ENCODE data around the gene IGF2R. TPM values are rescaled to one million over a fixed set of nuclear protein-coding genes. Genes with fewer than 3 reads are reported as not detected.
"Not testable (repeated sequence)": the region's sequence is repeated elsewhere in the genome, so short reads cannot be mapped to it uniquely, and the experiment has no call there.

The IGF2R gene
- total and polyA plus RNA-seq, 5 donors from 2014 or later, result 8.8 to 71.2 (median 10.0) TPM

- peaks cover 0 to 8% (median 5%) of the 10 kb centered on the region in 4 donors for H3K4me1 Mint-ChIP-seq
- no peak for DNase-seq
- Histone ChIP-seq H3K4me1 (ENCODE audit: control insufficient read depth, insufficient read depth, low read length, poor library complexity, severe bottlenecking) (peaks cover 6% of the 10 kb centered on the region), H3K27me3 (ENCODE audit: control insufficient read depth, insufficient read depth, low read length) (peaks cover 3% of the 10 kb centered on the region), H3K4me3 (ENCODE audit: low read depth, low read length) (no peak overlapping the region), H3K27ac (ENCODE audit: insufficient read depth, low read length, poor library complexity, severe bottlenecking) (no peak overlapping the region), H3K36me3 (ENCODE audit: control insufficient read depth, insufficient read depth, low read length) (no peaks in the 10 kb centered on the region), H3K9me3 (ENCODE audit: control insufficient read depth in 2 of 2, low read length in 2 of 2) (no peaks in the 10 kb centered on the region)
- peaks cover 16% of the 10 kb centered on the region for H3K27me3 Mint-ChIP-seq
- H3K9me3 Mint-ChIP-seq, result peaks cover 0 to 5% (median 0%) of the 10 kb centered on the region in 7 donors
- ATAC-seq (ENCODE audit: low read depth in 2 of 2), result no peak
- no peaks in the 10 kb centered on the region for H3K36me3 Mint-ChIP-seq
- no peak overlapping the region for H3K27ac Mint-ChIP-seq
- no peak overlapping the region for H3K4me3 Mint-ChIP-seq
These were observed 4.8 kb upstream of the IGF2R start for GRCh38 chr6:159964046-159964445.

GRCh38 chr6:159966339-159966738 is 2.5 kb upstream of the IGF2R start:
- H3K9me3 ChIP-seq (ENCODE audit: control insufficient read depth in 2 of 2, low read length in 2 of 2), result no peaks in the 10 kb centered on the region
- Mint-ChIP-seq H3K27me3 (peaks cover 16% of the 10 kb centered on the region), H3K36me3 (no peaks in the 10 kb centered on the region), H3K4me3 (peak overlapping the region in 1 of 4 donors; percentile 9), H3K9me3 (peaks cover 0 to 4% (median 0%) of the 10 kb centered on the region in 7 donors), H3K27ac (no peak overlapping the region), H3K4me1 (peaks cover 0 to 24% (median 17%) of the 10 kb centered on the region in 4 donors)
- DNase-seq (no peak), ATAC-seq (ENCODE audit: low read depth in 2 of 2) (no peak)
- no peak overlapping the region for H3K4me3 ChIP-seq (ENCODE audit: low read depth, low read length)
- H3K27ac ChIP-seq (ENCODE audit: insufficient read depth, low read length, poor library complexity, severe bottlenecking), result no peak overlapping the region
- H3K4me1 ChIP-seq (ENCODE audit: control insufficient read depth, insufficient read depth, low read length, poor library complexity, severe bottlenecking), result peaks cover 23% of the 10 kb centered on the region
- no peaks in the 10 kb centered on the region for H3K36me3 ChIP-seq (ENCODE audit: control insufficient read depth, insufficient read depth, low read length)
- H3K27me3 ChIP-seq (ENCODE audit: control insufficient read depth, insufficient read depth, low read length), result peaks cover 3% of the 10 kb centered on the region

GRCh38 chr6:159966981-159967380 is 1.9 kb upstream of the IGF2R start:
- Mint-ChIP-seq H3K4me1 (peaks cover 0 to 30% (median 23%) of the 10 kb centered on the region in 4 donors), H3K4me3 (peak overlapping the region in 2 of 4 donors; percentile 8 to 93), H3K27ac (peak overlapping the region in 1 of 3 donors; percentile 48), H3K27me3 (peaks cover 13% of the 10 kb centered on the region), H3K9me3 (peaks cover 0 to 2% (median 0%) of the 10 kb centered on the region in 7 donors), H3K36me3 (no peaks in the 10 kb centered on the region)
- ATAC-seq (ENCODE audit: low read depth in 2 of 2) (no peak), DNase-seq (no peak)
- peaks cover under 1% of the 10 kb centered on the region for H3K27me3 ChIP-seq (ENCODE audit: control insufficient read depth, insufficient read depth, low read length)
- no peak overlapping the region for H3K27ac ChIP-seq (ENCODE audit: insufficient read depth, low read length, poor library complexity, severe bottlenecking)
- H3K9me3 ChIP-seq (ENCODE audit: control insufficient read depth in 2 of 2, low read length in 2 of 2), result no peaks in the 10 kb centered on the region
- no peaks in the 10 kb centered on the region for H3K36me3 ChIP-seq (ENCODE audit: control insufficient read depth, insufficient read depth, low read length)
- peaks cover 30% of the 10 kb centered on the region for H3K4me1 ChIP-seq (ENCODE audit: control insufficient read depth, insufficient read depth, low read length, poor library complexity, severe bottlenecking)
- no peak overlapping the region for H3K4me3 ChIP-seq (ENCODE audit: low read depth, low read length)

- H3K27ac ChIP-seq (ENCODE audit: insufficient read depth, low read length, poor library complexity, severe bottlenecking), result not testable (repeated sequence)
- H3K4me3 Mint-ChIP-seq, result peak overlapping the region in 2 of 4 donors; percentile 8 to 93
These were observed 1.3 kb upstream of the IGF2R start for GRCh38 chr6:159967621-159968020.

GRCh38 chr6:159969204-159969912 is 476 bp downstream of the IGF2R start:
- peak overlapping the region; percentile 58 for H3K27ac ChIP-seq (ENCODE audit: insufficient read depth, low read length, poor library complexity, severe bottlenecking)
- H3K27me3 ChIP-seq (ENCODE audit: control insufficient read depth, insufficient read depth, low read length), result no peaks in the 10 kb centered on the region
- Mint-ChIP-seq H3K4me3 (peak overlapping the region; percentile 92 to 97 (median 95)), H3K36me3 (no peaks in the 10 kb centered on the region), H3K4me1 (peaks cover 18 to 53% (median 46%) of the 10 kb centered on the region in 4 donors), H3K27ac (peak overlapping the region in 2 of 3 donors; percentile 87 to 92), H3K27me3 (peaks cover 5% of the 10 kb centered on the region), H3K9me3 (no peaks in the 10 kb centered on the region)
- ATAC-seq (ENCODE audit: low read depth in 2 of 2), result peak; percentile 44
- DNase-seq, result peak; percentile 16 to 25 (median 23)
- no peaks in the 10 kb centered on the region for H3K36me3 ChIP-seq (ENCODE audit: control insufficient read depth, insufficient read depth, low read length)
- H3K4me1 ChIP-seq (ENCODE audit: control insufficient read depth, insufficient read depth, low read length, poor library complexity, severe bottlenecking), result peaks cover 52% of the 10 kb centered on the region
- no peaks in the 10 kb centered on the region for H3K9me3 ChIP-seq (ENCODE audit: control insufficient read depth in 2 of 2, low read length in 2 of 2)
- H3K4me3 ChIP-seq (ENCODE audit: low read depth, low read length), result peak overlapping the region; percentile 80

More at GRCh38 chr6:159967621-159968020, 1.3 kb upstream of the IGF2R start:
- not testable (repeated sequence) for DNase-seq; ATAC-seq (ENCODE audit: low read depth in 2 of 2); H3K4me3 ChIP-seq (ENCODE audit: low read depth, low read length); H3K27me3 Mint-ChIP-seq; H3K27me3 ChIP-seq (ENCODE audit: control insufficient read depth, insufficient read depth, low read length); H3K27ac Mint-ChIP-seq; H3K9me3 Mint-ChIP-seq; H3K36me3 ChIP-seq (ENCODE audit: control insufficient read depth, insufficient read depth, low read length); H3K36me3 Mint-ChIP-seq; H3K9me3 ChIP-seq (ENCODE audit: control insufficient read depth in 2 of 2, low read length in 2 of 2)
- H3K4me1 Mint-ChIP-seq, result peaks cover 1 to 36% (median 28%) of the 10 kb centered on the region in 4 donors
- peaks cover 35% of the 10 kb centered on the region for H3K4me1 ChIP-seq (ENCODE audit: control insufficient read depth, insufficient read depth, low read length, poor library complexity, severe bottlenecking)

- Histone ChIP-seq H3K27ac (ENCODE audit: insufficient read depth, low read length, poor library complexity, severe bottlenecking) (peak overlapping the region; percentile 58), H3K27me3 (ENCODE audit: control insufficient read depth, insufficient read depth, low read length) (no peaks in the 10 kb centered on the region), H3K4me1 (ENCODE audit: control insufficient read depth, insufficient read depth, low read length, poor library complexity, severe bottlenecking) (peaks cover 54% of the 10 kb centered on the region), H3K4me3 (ENCODE audit: low read depth, low read length) (peak overlapping the region; percentile 80), H3K36me3 (ENCODE audit: control insufficient read depth, insufficient read depth, low read length) (no peaks in the 10 kb centered on the region), H3K9me3 (ENCODE audit: control insufficient read depth in 2 of 2, low read length in 2 of 2) (no peaks in the 10 kb centered on the region)
- peak; percentile 16 to 61 (median 16) for DNase-seq
- Mint-ChIP-seq H3K27me3 (peaks cover 5% of the 10 kb centered on the region), H3K36me3 (no peaks in the 10 kb centered on the region), H3K9me3 (no peaks in the 10 kb centered on the region), H3K4me3 (peak overlapping the region; percentile 92 to 97 (median 95)), H3K4me1 (peaks cover 18 to 59% (median 51%) of the 10 kb centered on the region in 4 donors), H3K27ac (peak overlapping the region; percentile 87 to 92 (median 92))
- ATAC-seq (ENCODE audit: low read depth in 2 of 2), result no peak
These were observed 1.0 kb downstream of the IGF2R start for GRCh38 chr6:159969921-159970320.

GRCh38 chr6:159970659-159971063 is 1.8 kb downstream of the IGF2R start:
- no peak overlapping the region for H3K27ac ChIP-seq (ENCODE audit: insufficient read depth, low read length, poor library complexity, severe bottlenecking)
- peak overlapping the region in 2 of 3 donors; percentile 87 to 92 for H3K27ac Mint-ChIP-seq
- peaks cover 58% of the 10 kb centered on the region for H3K4me1 ChIP-seq (ENCODE audit: control insufficient read depth, insufficient read depth, low read length, poor library complexity, severe bottlenecking)
- peaks cover 5% of the 10 kb centered on the region for H3K27me3 Mint-ChIP-seq
- peak overlapping the region; percentile 80 for H3K4me3 ChIP-seq (ENCODE audit: low read depth, low read length)
- DNase-seq, result no peak
- H3K4me3 Mint-ChIP-seq, result peak overlapping the region; percentile 92 to 97 (median 95)
- H3K9me3 Mint-ChIP-seq, result no peaks in the 10 kb centered on the region
- no peaks in the 10 kb centered on the region for H3K36me3 ChIP-seq (ENCODE audit: control insufficient read depth, insufficient read depth, low read length)
- H3K9me3 ChIP-seq (ENCODE audit: control insufficient read depth in 2 of 2, low read length in 2 of 2), result no peaks in the 10 kb centered on the region
- no peaks in the 10 kb centered on the region for H3K27me3 ChIP-seq (ENCODE audit: control insufficient read depth, insufficient read depth, low read length)
- no peak for ATAC-seq (ENCODE audit: low read depth in 2 of 2)
- no peaks in the 10 kb centered on the region for H3K36me3 Mint-ChIP-seq
- H3K4me1 Mint-ChIP-seq, result peaks cover 20 to 65% (median 57%) of the 10 kb centered on the region in 4 donors
